HEK293 (cell line): ENCODE results near the gene ZFAND3.
A peak's percentile ranks its signal among the peaks of the same experiment; 100 is the strongest.

ENCODE experiments used
- GLIS2 ChIP-seq: fragments of 450-650 bp; formaldehyde crosslinking; IDR thresholded peaks from 2 replicates; pipeline ENCODE4 v1.5.1; 2016; ENCODE audit warnings: missing biosample characterization, missing genetic modification characterization
- YY1 ChIP-seq: fragments of 450-650 bp; formaldehyde crosslinking; IDR thresholded peaks from 2 replicates; pipeline ENCODE4 v1.5.1; 2018; ENCODE audit warnings: missing biosample characterization, missing genetic modification characterization
- ZBTB1 ChIP-seq: fragments of 450-650 bp; formaldehyde crosslinking; IDR thresholded peaks from 2 replicates; pipeline ENCODE4 v1.5.1; 2016; ENCODE audit warnings: missing biosample characterization, missing genetic modification characterization
- ZEB2 ChIP-seq: fragments of 450-650 bp; formaldehyde crosslinking; IDR thresholded peaks from 2 replicates; pipeline ENCODE4 v1.5.1; 2016; ENCODE audit warnings: missing biosample characterization, missing genetic modification characterization
- ZFP41 ChIP-seq: fragments of 450-650 bp; formaldehyde crosslinking; IDR thresholded peaks from 2 replicates; pipeline ENCODE4 v1.5.1; 2016; ENCODE audit warnings: missing biosample characterization, missing genetic modification characterization, borderline replicate concordance
- ZNF324 ChIP-seq: fragments of 450-650 bp; formaldehyde crosslinking; IDR thresholded peaks from 2 replicates; pipeline ENCODE4 v1.5.1; 2016; ENCODE audit warnings: missing biosample characterization, missing genetic modification characterization
- ZNF473 ChIP-seq: fragments of 450-650 bp; formaldehyde crosslinking; IDR thresholded peaks from 2 replicates; pipeline ENCODE4 v1.5.1; 2017; ENCODE audit warnings: missing biosample characterization, missing genetic modification characterization
- ZNF510 ChIP-seq: fragments of 450-650 bp; formaldehyde crosslinking; IDR thresholded peaks from 2 replicates; pipeline ENCODE4 v1.5.1; 2018; ENCODE audit warnings: mild to moderate bottlenecking, missing genetic modification characterization, missing biosample characterization; ENCODE audit not compliant: insufficient replicate concordance
- ZNF529 ChIP-seq: fragments of 450-650 bp; formaldehyde crosslinking; IDR thresholded peaks from 2 replicates; pipeline ENCODE4 v1.5.1; 2017; ENCODE audit warnings: missing genetic modification characterization, missing biosample characterization; ENCODE audit not compliant: insufficient replicate concordance
- ZNF530 ChIP-seq: fragments of 450-650 bp; formaldehyde crosslinking; IDR thresholded peaks from 2 replicates; pipeline ENCODE4 v1.5.1; 2016; ENCODE audit warnings: low read depth, missing biosample characterization, missing genetic modification characterization
- ZNF561 ChIP-seq: fragments of 450-650 bp; IDR thresholded peaks from 2 replicates; pipeline ENCODE4 v1.5.1; 2018; ENCODE audit warnings: missing biosample characterization, missing genetic modification characterization, borderline replicate concordance
- ZNF596 ChIP-seq: fragments of 450-650 bp; IDR thresholded peaks from 2 replicates; pipeline ENCODE4 v1.5.0; 2018; ENCODE audit warnings: missing biosample characterization, mild to moderate bottlenecking, missing genetic modification characterization, moderate library complexity
- ZNF776 ChIP-seq: fragments of 450-650 bp; formaldehyde crosslinking; IDR thresholded peaks from 2 replicates; pipeline ENCODE4 v1.5.0; 2017; ENCODE audit warnings: missing biosample characterization, missing genetic modification characterization, borderline replicate concordance
- ZSCAN30 ChIP-seq: fragments of 450-650 bp; IDR thresholded peaks from 2 replicates; pipeline ENCODE4 v1.5.1; 2018; ENCODE audit warnings: missing biosample characterization, mild to moderate bottlenecking, missing genetic modification characterization, moderate library complexity
- TF ChIP-seq, protein P1 (sequence below): fragments of 450-650 bp; formaldehyde crosslinking; IDR thresholded peaks from 2 replicates; pipeline ENCODE4 v1.5.1; 2016; ENCODE audit warnings: missing biosample characterization, missing genetic modification characterization
- TF ChIP-seq, protein P2 (sequence below): fragments of 450-650 bp; formaldehyde crosslinking; conservative IDR thresholded peaks from 2 replicates; pipeline ENCODE4 v1.5.1; 2016; ENCODE audit warnings: low read depth, missing biosample characterization, missing genetic modification characterization
- TF ChIP-seq, protein P3 (sequence below): fragments of 450-650 bp; formaldehyde crosslinking; conservative IDR thresholded peaks from 2 replicates; pipeline ENCODE4 v1.5.1; 2016; ENCODE audit warnings: low read depth, missing biosample characterization, missing genetic modification characterization
- TF ChIP-seq, protein P4 (sequence below): fragments of 450-650 bp; formaldehyde crosslinking; IDR thresholded peaks from 2 replicates; pipeline ENCODE4 v1.5.1; 2016; ENCODE audit warnings: missing biosample characterization, missing genetic modification characterization
- TF ChIP-seq, protein P5 (sequence below): fragments of 450-650 bp; formaldehyde crosslinking; IDR thresholded peaks from 2 replicates; pipeline ENCODE4 v1.5.1; 2016; ENCODE audit warnings: missing biosample characterization, missing genetic modification characterization, low read depth
- TF ChIP-seq, protein P6 (sequence below): fragments of 450-650 bp; formaldehyde crosslinking; IDR thresholded peaks from 2 replicates; pipeline ENCODE4 v1.5.1; 2016; ENCODE audit warnings: missing biosample characterization, missing genetic modification characterization
- TF ChIP-seq, protein P7 (sequence below): sonication (generic); formaldehyde crosslinking; IDR thresholded peaks from 2 replicates; pipeline ENCODE4 v1.8.1; 2022; ENCODE audit warnings: mild to moderate bottlenecking, moderate library complexity, missing genetic modification reagents

The ZFAND3 gene

DNA sequence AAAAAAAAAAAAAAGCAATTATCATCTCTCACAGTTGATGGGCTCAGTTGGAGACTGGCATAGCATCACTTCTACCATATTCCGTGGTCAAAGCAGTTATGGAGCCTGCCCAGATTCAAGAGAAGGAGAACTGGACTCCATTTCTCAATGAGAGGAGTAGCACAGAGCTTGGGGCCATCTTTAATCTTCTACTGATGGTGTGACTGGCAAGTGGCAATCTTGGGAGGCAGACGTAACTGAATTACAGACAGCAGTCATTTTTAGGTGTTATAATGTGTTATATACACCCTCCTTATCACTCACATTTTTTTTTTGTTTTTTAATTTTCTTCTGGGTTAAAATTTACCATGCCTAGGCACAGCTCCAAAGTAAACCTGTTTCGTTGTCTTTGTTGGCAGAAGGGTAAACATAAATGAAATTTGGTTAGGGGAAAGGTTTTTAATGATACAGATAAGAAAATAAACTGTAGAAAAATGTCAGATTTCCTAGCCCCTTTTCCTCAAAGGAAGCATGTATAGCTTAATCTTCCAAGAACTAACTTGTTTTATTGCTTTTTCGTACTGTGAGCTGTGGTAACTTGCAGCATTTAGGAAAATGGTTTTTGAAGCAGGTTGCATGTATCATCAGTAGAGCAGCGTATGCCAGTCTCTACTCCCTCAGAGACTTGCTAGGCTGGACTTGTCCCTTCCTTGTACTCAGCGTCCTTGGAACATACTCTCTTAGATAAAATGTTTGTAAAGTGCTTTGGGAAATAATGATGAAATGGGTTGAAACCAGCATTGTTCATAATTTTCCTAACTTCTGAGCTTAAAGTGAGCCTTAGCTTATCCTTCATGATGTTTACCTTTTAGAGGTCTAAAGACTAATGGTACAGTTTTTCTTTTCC, 25.7 kb downstream of the ZFAND3 start (continued):
- TF ChIP-seq, protein P1, sequence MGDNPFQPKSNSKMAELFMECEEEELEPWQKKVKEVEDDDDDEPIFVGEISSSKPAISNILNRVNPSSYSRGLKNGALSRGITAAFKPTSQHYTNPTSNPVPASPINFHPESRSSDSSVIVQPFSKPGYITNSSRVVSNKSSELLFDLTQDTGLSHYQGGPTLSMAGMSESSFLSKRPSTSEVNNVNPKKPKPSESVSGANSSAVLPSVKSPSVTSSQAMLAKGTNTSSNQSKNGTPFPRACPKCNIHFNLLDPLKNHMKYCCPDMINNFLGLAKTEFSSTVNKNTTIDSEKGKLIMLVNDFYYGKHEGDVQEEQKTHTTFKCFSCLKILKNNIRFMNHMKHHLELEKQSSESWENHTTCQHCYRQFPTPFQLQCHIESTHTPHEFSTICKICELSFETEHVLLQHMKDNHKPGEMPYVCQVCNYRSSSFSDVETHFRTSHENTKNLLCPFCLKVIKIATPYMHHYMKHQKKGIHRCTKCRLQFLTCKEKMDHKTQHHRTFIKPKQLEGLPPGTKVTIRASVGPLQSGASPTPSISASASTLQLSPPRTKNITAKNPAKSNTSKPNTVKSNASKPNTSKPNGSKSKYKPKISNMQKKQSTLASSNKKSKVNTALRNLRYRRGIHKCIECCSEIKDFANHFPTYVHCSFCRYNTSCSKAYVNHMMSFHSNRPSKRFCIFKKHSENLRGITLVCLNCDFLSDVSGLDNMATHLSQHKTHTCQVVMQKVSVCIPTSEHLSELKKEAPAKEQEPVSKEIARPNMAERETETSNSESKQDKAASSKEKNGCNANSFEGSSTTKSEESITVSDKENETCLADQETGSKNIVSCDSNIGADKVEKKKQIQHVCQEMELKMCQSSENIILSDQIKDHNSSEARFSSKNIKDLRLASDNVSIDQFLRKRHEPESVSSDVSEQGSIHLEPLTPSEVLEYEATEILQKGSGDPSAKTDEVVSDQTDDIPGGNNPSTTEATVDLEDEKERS = no peak
- TF ChIP-seq, protein P2, sequence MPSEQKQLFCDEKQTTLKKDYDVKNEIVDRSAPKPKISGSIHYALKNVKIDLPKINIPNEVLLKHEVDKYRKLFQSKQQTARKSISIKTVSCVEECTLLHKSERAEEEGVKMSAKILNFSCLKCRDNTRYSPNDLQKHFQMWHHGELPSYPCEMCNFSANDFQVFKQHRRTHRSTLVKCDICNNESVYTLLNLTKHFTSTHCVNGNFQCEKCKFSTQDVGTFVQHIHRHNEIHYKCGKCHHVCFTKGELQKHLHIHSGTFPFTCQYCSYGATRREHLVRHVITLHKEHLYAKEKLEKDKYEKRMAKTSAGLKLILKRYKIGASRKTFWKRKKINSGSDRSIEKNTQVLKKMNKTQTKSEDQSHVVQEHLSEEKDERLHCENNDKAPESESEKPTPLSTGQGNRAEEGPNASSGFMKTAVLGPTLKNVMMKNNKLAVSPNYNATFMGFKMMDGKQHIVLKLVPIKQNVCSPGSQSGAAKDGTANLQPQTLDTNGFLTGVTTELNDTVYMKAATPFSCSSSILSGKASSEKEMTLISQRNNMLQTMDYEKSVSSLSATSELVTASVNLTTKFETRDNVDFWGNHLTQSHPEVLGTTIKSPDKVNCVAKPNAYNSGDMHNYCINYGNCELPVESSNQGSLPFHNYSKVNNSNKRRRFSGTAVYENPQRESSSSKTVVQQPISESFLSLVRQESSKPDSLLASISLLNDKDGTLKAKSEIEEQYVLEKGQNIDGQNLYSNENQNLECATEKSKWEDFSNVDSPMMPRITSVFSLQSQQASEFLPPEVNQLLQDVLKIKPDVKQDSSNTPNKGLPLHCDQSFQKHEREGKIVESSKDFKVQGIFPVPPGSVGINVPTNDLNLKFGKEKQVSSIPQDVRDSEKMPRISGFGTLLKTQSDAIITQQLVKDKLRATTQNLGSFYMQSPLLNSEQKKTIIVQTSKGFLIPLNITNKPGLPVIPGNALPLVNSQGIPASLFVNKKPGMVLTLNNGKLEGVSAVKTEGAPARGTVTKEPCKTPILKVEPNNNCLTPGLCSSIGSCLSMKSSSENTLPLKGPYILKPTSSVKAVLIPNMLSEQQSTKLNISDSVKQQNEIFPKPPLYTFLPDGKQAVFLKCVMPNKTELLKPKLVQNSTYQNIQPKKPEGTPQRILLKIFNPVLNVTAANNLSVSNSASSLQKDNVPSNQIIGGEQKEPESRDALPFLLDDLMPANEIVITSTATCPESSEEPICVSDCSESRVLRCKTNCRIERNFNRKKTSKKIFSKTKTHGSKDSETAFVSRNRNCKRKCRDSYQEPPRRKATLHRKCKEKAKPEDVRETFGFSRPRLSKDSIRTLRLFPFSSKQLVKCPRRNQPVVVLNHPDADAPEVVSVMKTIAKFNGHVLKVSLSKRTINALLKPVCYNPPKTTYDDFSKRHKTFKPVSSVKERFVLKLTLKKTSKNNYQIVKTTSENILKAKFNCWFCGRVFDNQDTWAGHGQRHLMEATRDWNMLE = no peak
- TF ChIP-seq ZNF473 (tag by site-specific recombination) (no peak), ZEB2 (tag by site-specific recombination) (no peak), ZNF596 (tag by site-specific recombination) (no peak), ZNF530 (tag by site-specific recombination) (no peak), ZSCAN30 (tag by site-specific recombination) (peak; percentile 39), ZNF510 (tag by site-specific recombination) (no peak), GLIS2 (tag by site-specific recombination) (no peak), ZNF529 (tag by site-specific recombination) (no peak), YY1 (tag by site-specific recombination) (0 out of 2 replicates have a peak, but pooled peaks have one; percentile 19), ZNF561 (tag by site-specific recombination) (no peak), ZNF324 (tag by site-specific recombination) (no peak), ZBTB1 (tag by site-specific recombination) (no peak), ZFP41 (tag by site-specific recombination) (no peak), ZNF776 (tag by site-specific recombination) (peak; percentile 85)
- TF ChIP-seq, protein P3, sequence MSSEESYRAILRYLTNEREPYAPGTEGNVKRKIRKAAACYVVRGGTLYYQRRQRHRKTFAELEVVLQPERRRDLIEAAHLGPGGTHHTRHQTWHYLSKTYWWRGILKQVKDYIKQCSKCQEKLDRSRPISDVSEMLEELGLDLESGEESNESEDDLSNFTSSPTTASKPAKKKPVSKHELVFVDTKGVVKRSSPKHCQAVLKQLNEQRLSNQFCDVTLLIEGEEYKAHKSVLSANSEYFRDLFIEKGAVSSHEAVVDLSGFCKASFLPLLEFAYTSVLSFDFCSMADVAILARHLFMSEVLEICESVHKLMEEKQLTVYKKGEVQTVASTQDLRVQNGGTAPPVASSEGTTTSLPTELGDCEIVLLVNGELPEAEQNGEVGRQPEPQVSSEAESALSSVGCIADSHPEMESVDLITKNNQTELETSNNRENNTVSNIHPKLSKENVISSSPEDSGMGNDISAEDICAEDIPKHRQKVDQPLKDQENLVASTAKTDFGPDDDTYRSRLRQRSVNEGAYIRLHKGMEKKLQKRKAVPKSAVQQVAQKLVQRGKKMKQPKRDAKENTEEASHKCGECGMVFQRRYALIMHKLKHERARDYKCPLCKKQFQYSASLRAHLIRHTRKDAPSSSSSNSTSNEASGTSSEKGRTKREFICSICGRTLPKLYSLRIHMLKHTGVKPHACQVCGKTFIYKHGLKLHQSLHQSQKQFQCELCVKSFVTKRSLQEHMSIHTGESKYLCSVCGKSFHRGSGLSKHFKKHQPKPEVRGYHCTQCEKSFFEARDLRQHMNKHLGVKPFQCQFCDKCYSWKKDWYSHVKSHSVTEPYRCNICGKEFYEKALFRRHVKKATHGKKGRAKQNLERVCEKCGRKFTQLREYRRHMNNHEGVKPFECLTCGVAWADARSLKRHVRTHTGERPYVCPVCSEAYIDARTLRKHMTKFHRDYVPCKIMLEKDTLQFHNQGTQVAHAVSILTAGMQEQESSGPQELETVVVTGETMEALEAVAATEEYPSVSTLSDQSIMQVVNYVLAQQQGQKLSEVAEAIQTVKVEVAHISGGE (tag by site-specific recombination) = no peak
- TF ChIP-seq, protein P4, sequence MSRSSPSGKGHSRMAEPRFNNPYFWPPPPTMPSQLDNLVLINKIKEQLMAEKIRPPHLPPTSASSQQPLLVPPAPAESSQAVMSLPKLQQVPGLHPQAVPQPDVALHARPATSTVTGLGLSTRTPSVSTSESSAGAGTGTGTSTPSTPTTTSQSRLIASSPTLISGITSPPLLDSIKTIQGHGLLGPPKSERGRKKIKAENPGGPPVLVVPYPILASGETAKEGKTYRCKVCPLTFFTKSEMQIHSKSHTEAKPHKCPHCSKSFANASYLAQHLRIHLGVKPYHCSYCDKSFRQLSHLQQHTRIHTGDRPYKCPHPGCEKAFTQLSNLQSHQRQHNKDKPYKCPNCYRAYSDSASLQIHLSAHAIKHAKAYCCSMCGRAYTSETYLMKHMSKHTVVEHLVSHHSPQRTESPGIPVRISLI (tag by site-specific recombination) = no peak
- TF ChIP-seq, protein P5, sequence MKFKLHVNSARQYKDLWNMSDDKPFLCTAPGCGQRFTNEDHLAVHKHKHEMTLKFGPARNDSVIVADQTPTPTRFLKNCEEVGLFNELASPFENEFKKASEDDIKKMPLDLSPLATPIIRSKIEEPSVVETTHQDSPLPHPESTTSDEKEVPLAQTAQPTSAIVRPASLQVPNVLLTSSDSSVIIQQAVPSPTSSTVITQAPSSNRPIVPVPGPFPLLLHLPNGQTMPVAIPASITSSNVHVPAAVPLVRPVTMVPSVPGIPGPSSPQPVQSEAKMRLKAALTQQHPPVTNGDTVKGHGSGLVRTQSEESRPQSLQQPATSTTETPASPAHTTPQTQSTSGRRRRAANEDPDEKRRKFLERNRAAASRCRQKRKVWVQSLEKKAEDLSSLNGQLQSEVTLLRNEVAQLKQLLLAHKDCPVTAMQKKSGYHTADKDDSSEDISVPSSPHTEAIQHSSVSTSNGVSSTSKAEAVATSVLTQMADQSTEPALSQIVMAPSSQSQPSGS (tag by site-specific recombination) = no peak
- TF ChIP-seq, protein P6, sequence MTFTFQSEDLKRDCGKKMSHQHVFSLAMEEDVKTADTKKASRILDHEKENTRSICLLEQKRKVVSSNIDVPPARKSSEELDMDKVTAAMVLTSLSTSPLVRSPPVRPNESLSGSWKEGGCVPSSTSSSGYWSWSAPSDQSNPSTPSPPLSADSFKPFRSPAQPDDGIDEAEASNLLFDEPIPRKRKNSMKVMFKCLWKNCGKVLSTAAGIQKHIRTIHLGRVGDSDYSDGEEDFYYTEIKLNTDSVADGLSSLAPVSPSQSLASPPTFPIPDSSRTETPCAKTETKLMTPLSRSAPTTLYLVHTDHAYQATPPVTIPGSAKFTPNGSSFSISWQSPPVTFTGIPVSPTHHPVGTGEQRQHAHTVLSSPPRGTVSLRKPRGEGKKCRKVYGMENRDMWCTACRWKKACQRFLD (tag by site-specific recombination) = no peak
- TF ChIP-seq, protein P7, sequence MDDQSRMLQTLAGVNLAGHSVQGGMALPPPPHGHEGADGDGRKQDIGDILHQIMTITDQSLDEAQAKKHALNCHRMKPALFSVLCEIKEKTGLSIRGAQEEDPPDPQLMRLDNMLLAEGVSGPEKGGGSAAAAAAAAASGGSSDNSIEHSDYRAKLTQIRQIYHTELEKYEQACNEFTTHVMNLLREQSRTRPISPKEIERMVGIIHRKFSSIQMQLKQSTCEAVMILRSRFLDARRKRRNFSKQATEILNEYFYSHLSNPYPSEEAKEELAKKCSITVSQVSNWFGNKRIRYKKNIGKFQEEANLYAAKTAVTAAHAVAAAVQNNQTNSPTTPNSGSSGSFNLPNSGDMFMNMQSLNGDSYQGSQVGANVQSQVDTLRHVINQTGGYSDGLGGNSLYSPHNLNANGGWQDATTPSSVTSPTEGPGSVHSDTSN (CRISPR knock-in tag) = no peak
